Liver (tissue), 3 donors: Measurements from ENCODE around the gene GRID1.

Experiments
- CTCF ChIP-seq: fragments of 150-350 bp; IDR thresholded peaks from 2 replicates; pipeline ENCODE4 v1.5.1; 2017; ENCODE audit warnings: improper control_type of control experiment, low read depth, low read length; ENCODE audit not compliant: missing input control
- EGR1 ChIP-seq, 2 donors: IDR thresholded peaks; 2 replicates each; pipeline ENCODE4 v1.6.1; 2016 to 2018; ENCODE audit warnings: antibody characterized with exemption in 2 of 2, low read depth in 2 of 2
- GABPA ChIP-seq, 2 donors: IDR thresholded peaks in 1 of 2; conservative IDR thresholded peaks in 1 of 2; 2 replicates each; pipeline ENCODE4 v1.6.1; 2016; ENCODE audit warnings: antibody characterized with exemption in 2 of 2, mild to moderate bottlenecking in 1 of 2, moderate library complexity in 1 of 2
- REST ChIP-seq: IDR thresholded peaks from 2 replicates; pipeline ENCODE4 v1.6.1; 2016; ENCODE audit warnings: antibody characterized with exemption, mild to moderate bottlenecking
- SP1 ChIP-seq: IDR thresholded peaks from 2 replicates; pipeline ENCODE4 v1.6.1; 2018; ENCODE audit warnings: antibody characterized with exemption, mild to moderate bottlenecking
- TAF1 ChIP-seq: conservative IDR thresholded peaks from 2 replicates; pipeline ENCODE4 v1.6.1; 2016; ENCODE audit warnings: antibody characterized with exemption, mild to moderate bottlenecking
- YY1 ChIP-seq: IDR thresholded peaks from 2 replicates; pipeline ENCODE4 v1.6.1; 2016; ENCODE audit warnings: antibody characterized with exemption, mild to moderate bottlenecking
- donor health status: healthy.
- donor health status: healthy.

GRCh38 chr10:86102451-86102850, 264.1 kb downstream of the GRID1 start:
- no peak for TF ChIP-seq CTCF
- TF ChIP-seq YY1 = no peak
- no peak for TF ChIP-seq SP1
- TF ChIP-seq REST = no peak
- no peak for TF ChIP-seq TAF1
- no peak for TF ChIP-seq GABPA (IDR thresholded peaks at IDR 0.05 in 1 of 2, conservative IDR thresholded peaks at IDR 0.05 in 1 of 2)
- TF ChIP-seq EGR1 (IDR thresholded peaks at IDR 0.05; ENCODE audit: low read depth in 2 of 2) = no peak
